HepG2 (cell line): Measurements from ENCODE around the gene DMXL2. TPM values are rescaled to one million over a fixed set of nuclear protein-coding genes. Genes with fewer than 3 reads are reported as not detected.

Experiments
- ATAC-seq: fragments of 200-7000 bp; cut with Tn5 transposase; 3 replicates; pipeline ENCODE4 v1.9.1; 2020; ENCODE audit warnings: mild to moderate bottlenecking, moderate library complexity
- BruUV-seq: library from RNA; stranded (reverse); fragments of 400-500 nt; replicated peaks from 2 replicates; lab custom pipeline; 2021; lab: Mats Ljungman, UMichigan
- CTCF ChIA-PET: fragments of 300-600 bp; formaldehyde crosslinking; extraction: SDS; loops from one replicate; lab custom pipeline; 2021; ENCODE audit warnings: low total read pairs, inconsistent platforms, low intra/inter-chr PET ratio; lab: Yijun Ruan, JAX
- POLR2A ChIA-PET: fragments of 350-600 bp; sonication (Branson Sonifier 250); formaldehyde crosslinking; loops from one replicate; lab custom pipeline; 2020; ENCODE audit warnings: antibody characterized with exemption, inconsistent platforms; lab: Yijun Ruan, JAX
- DNase-seq: peaks from one replicate; pipeline ENCODE4 v3.0.0-alpha.2; 2015; ENCODE audit warnings: low spot score
- FAIRE-seq: peaks from 3 replicates; lab custom pipeline; 2011; peaks lifted over from hg19 to GRCh38; lab: Jason Lieb, UNC
- H2AFZ ChIP-seq: one replicate; pipeline ENCODE4 v1.6.1; 2011; ENCODE audit warnings: low read length, inconsistent platforms
- H3K27ac ChIP-seq: fragments of 300-600 bp; 3 replicates; pipeline ENCODE4 v1.8.0; 2011; ENCODE audit warnings: mixed run types, mild to moderate bottlenecking, mixed read lengths, low read length, inconsistent platforms; ENCODE audit not compliant: insufficient read depth; ENCODE audit errors: extremely low read length
- H3K27me3 ChIP-seq, 2 experiments: fragments of 200-600 bp in 1 of 2; 2 replicates in 1 of 2; 3 replicates in 1 of 2; pipeline versions ENCODE4 v1.6.0 to v1.8.0; 2011; ENCODE audit warnings: low read length in 2 of 2, mild to moderate bottlenecking in 2 of 2, moderate library complexity in 2 of 2, inconsistent platforms in 1 of 2; ENCODE audit not compliant: insufficient read depth in 2 of 2, control insufficient read depth in 1 of 2
- H3K36me3 ChIP-seq, 2 experiments: fragments of 200-600 bp in 1 of 2; replicated peaks in 1 of 2; 2 replicates in 1 of 2; 3 replicates in 1 of 2; pipeline versions ENCODE4 v1.5.1 to v1.8.0; 2011; ENCODE audit warnings: low read length in 2 of 2, inconsistent platforms in 1 of 2; ENCODE audit not compliant: insufficient read depth in 2 of 2, control insufficient read depth in 1 of 2
- H3K4me1 ChIP-seq: 2 replicates; pipeline ENCODE4 v1.5.1; 2012; ENCODE audit warnings: low read length, inconsistent platforms; ENCODE audit not compliant: insufficient read depth
- H3K4me2 ChIP-seq: 2 replicates; pipeline ENCODE4 v1.6.0; 2011; ENCODE audit warnings: low read depth, low read length, inconsistent platforms
- H3K4me3 ChIP-seq, 3 experiments: fragments of 200-600 bp in 1 of 3; sonication (generic), shearing (Covaris generic) in 1 of 3; replicated peaks in 1 of 3; 2 replicates each; pipeline ENCODE4 v1.5.1; 2011 to 2016; ENCODE audit warnings: low read length in 3 of 3, inconsistent platforms in 2 of 3, low read depth in 2 of 3, mild to moderate bottlenecking in 2 of 3, control low read depth in 1 of 3, mixed read lengths in 1 of 3; ENCODE audit not compliant: insufficient read depth in 1 of 3
- H3K79me2 ChIP-seq: one replicate; pipeline ENCODE4 v1.6.1; 2011; ENCODE audit warnings: low read length, inconsistent platforms; ENCODE audit not compliant: insufficient read depth
- H3K9ac ChIP-seq: 2 replicates; pipeline ENCODE4 v1.6.0; 2011; ENCODE audit warnings: mild to moderate bottlenecking, low read depth, low read length, inconsistent platforms; ENCODE audit not compliant: insufficient read depth
- H3K9me3 ChIP-seq: 2 replicates; pipeline ENCODE4 v1.5.1; 2012; ENCODE audit warnings: mild to moderate bottlenecking, low read length
- H4K20me1 ChIP-seq: 2 replicates; pipeline ENCODE4 v1.6.0; 2011; ENCODE audit warnings: inconsistent platforms, mild to moderate bottlenecking, low read length, moderate library complexity; ENCODE audit not compliant: insufficient read depth
- ARNT ChIP-seq: fragments of 450-650 bp; IDR thresholded peaks from 2 replicates; pipeline ENCODE4 v1.6.1; 2017
- HOXA5 ChIP-seq: sonication (generic); formaldehyde crosslinking; IDR thresholded peaks from 2 replicates; pipeline ENCODE4 v1.4.0; 2020; ENCODE audit warnings: missing genetic modification reagents
- NCOR1 ChIP-seq: fragments of 200-600 bp; sonication (generic); IDR thresholded peaks from 2 replicates; pipeline ENCODE4 v1.7.0; 2017; ENCODE audit warnings: antibody characterized with exemption, low read length, borderline replicate concordance
- NFE2 ChIP-seq: sonication (generic); formaldehyde crosslinking; IDR thresholded peaks from 2 replicates; pipeline ENCODE4 v1.4.0; 2020; ENCODE audit warnings: missing genetic modification reagents
- TERF1 ChIP-seq: sonication (generic); formaldehyde crosslinking; IDR thresholded peaks from 2 replicates; pipeline ENCODE4 v1.8.0; 2022; ENCODE audit warnings: mild to moderate bottlenecking, missing genetic modification reagents, moderate library complexity
- ZBED4 ChIP-seq: sonication (generic); formaldehyde crosslinking; IDR thresholded peaks from 2 replicates; pipeline ENCODE4 v1.4.0; 2020; ENCODE audit warnings: missing genetic modification reagents, borderline replicate concordance
- ZBTB26 ChIP-seq: IDR thresholded peaks from 2 replicates; pipeline ENCODE4 v1.6.1; 2016; ENCODE audit warnings: missing compliant biosample characterization, missing genetic modification reagents, borderline replicate concordance
- WGBS: methylation state at CpG from one replicate; pipeline ENCODE4 v1.1.6; 2017; ENCODE audit warnings: low lambda C conversion rate; 5-methylcytosine and 5-hydroxymethylcytosine counted together
- in situ Hi-C: cut with HindIII; loops from 2 replicates; pipeline ENCODE4 v1.10.0; 2017; ENCODE audit warnings: low pct_unique_long_range_greater_than_20kb; ENCODE audit not compliant: extremely low pct_ligation_motif_present
- intact Hi-C: fragments of 100-400 bp; cut with micrococcal nuclease; formaldehyde crosslinking; loops from one replicate; pipeline ENCODE4 v1.10.0; 2022; ENCODE audit not compliant: unreplicated experiment
- polyA plus RNA-seq, 8 experiments: library from polyadenylated mRNA; depleted of rRNA in 3 of 8; stranded (reverse) in 7 of 8; unstranded in 1 of 8; fragments of >200 nt; fragmentation: Illumina TruSeq in 4 of 8; extraction: Trizol in 4 of 8; gene quantifications; 2 replicates each; pipeline versions ENCODE4 v1.2.1 to v1.2.3, GENCODE V29; 2011 to 2016; ENCODE audit warnings: low read depth in 4 of 8, missing spikeins in 1 of 8, mixed read lengths in 1 of 8; ENCODE audit not compliant: insufficient read depth in 1 of 8
- total RNA-seq, 5 experiments: library from RNA; depleted of rRNA; stranded (reverse); fragments of >200 nt; fragmentation: Illumina TruSeq; extraction: Trizol; gene quantifications; 2 replicates each; pipeline ENCODE4 v1.2.3, GENCODE V29; 2016; ENCODE audit warnings: low read depth in 1 of 5

DMXL2 gene
- total and polyA plus RNA-seq, 2 of the 13 experiments (the other 11 are each of a cell fraction or from before 2014, with no cell fraction given), result 11.6 to 15.3 TPM

GRCh38 chr15:51580982-51581381 lies 41.6 kb downstream of the DMXL2 start (continued):
- no peak for TF ChIP-seq ZBTB26
- no peak for TF ChIP-seq HOXA5 (CRISPR knock-in tag)
- TF ChIP-seq ARNT, result no peak
- no peak for TF ChIP-seq TERF1 (CRISPR knock-in tag)
- no peak for TF ChIP-seq NFE2 (CRISPR knock-in tag)

GRCh38 chr15:51580385-51580784 lies 42.2 kb downstream of the DMXL2 start:
- no peak for ATAC-seq
- no peak for FAIRE-seq
- no peaks in the 10 kb centered on the region for H3K9me3 ChIP-seq
- no peak overlapping the region for H3K9ac ChIP-seq
- no peaks in the 10 kb centered on the region for H3K4me1 ChIP-seq
- no peaks in the 10 kb centered on the region for H3K27me3 ChIP-seq
- no peak for DNase-seq
- no peaks in the 10 kb centered on the region for H3K36me3 ChIP-seq
- intact Hi-C loops, result no loop called here
- ChIA-PET CTCF (no interaction called here), POLR2A (no interaction called here)
- H3K4me2 ChIP-seq, result no peak overlapping the region
- no peak for TF ChIP-seq ZBED4 (CRISPR knock-in tag)
- no peak for TF ChIP-seq NCOR1
- H2AFZ ChIP-seq, result no peak overlapping the region
- 97% methylated on average over 2 of the region's 2 CpGs for WGBS
- no TSS peak for BruUV-seq
- no peak overlapping the region for H3K27ac ChIP-seq
- no peaks in the 10 kb centered on the region for H4K20me1 ChIP-seq
- in situ Hi-C loops, result no loop called here
- H3K79me2 ChIP-seq, result no peaks in the 10 kb centered on the region
- H3K4me3 ChIP-seq, result no peak overlapping the region
